Activated T-helper 1 cell treated with anti-CD3 and anti-CD28 coated beads, Interleukin-12 subunit alpha, Interleukin-12 subunit beta, Interleukin-2, Interleukin-4 antibody, amounts not matched to agents 30 ng/mL and 10 ng/mL and 1 ng/mL, durations not matched to agents 14 hours and 24 hours and 36 hours (primary cell): Measurements from ENCODE around the gene NAA38. TPM values are rescaled to one million over a fixed set of nuclear protein-coding genes. Genes with fewer than 3 reads are reported as not detected.

Source experiments
- DNase-seq: peaks from one replicate; pipeline ENCODE4 v3.0.0; 2021; ENCODE audit warnings: low spot score
- H3K27ac Mint-ChIP-seq: one replicate; pipeline ENCODE4 v1.8.0; 2021; ENCODE audit warnings: mild to moderate bottlenecking, mixed read lengths
- H3K27me3 Mint-ChIP-seq: one replicate; pipeline ENCODE4 v1.8.0; 2022; ENCODE audit warnings: mild to moderate bottlenecking, moderate library complexity, mixed read lengths; ENCODE audit not compliant: insufficient read depth
- H3K36me3 Mint-ChIP-seq: one replicate; pipeline ENCODE4 v1.8.0; 2021; ENCODE audit warnings: low read depth, mixed read lengths
- H3K4me1 Mint-ChIP-seq: one replicate; pipeline ENCODE4 v1.8.0; 2021; ENCODE audit warnings: low read depth, mixed read lengths
- H3K4me3 Mint-ChIP-seq: one replicate; pipeline ENCODE4 v1.8.0; 2021; ENCODE audit warnings: mild to moderate bottlenecking, moderate library complexity, mixed read lengths
- H3K9me3 Mint-ChIP-seq: one replicate; pipeline ENCODE4 v1.8.0; 2021; ENCODE audit warnings: mixed read lengths
- intact Hi-C: fragments of 100-400 bp; cut with micrococcal nuclease; formaldehyde crosslinking; loops from one replicate; pipeline ENCODE4 v1.15.1; 2024
- total RNA-seq: library from RNA; stranded (reverse); gene quantifications from 2 replicates; pipeline ENCODE4 v1.2.3, GENCODE V29; 2022

Gene NAA38
- total RNA-seq, 1 donor from 2014 or later, result 36.4 TPM

GRCh38 chr17:7840441-7840840 is 16.9 kb downstream of the NAA38 start:
- Mint-ChIP-seq H3K4me3 (peak overlapping the region; percentile 89), H3K27ac (peak overlapping the region; percentile 93), H3K36me3 (peaks cover 9% of the 10 kb centered on the region), H3K4me1 (peaks cover 62% of the 10 kb centered on the region), H3K9me3 (no peaks in the 10 kb centered on the region), H3K27me3 (no peaks in the 10 kb centered on the region)
- intact Hi-C loops, result loop anchor here (2.0 to 5.0 kb wide), 5 partner anchors 18 to 533 kb away; partner anchors contain the start of genes EIF5A, HES7 and TMEM256
- no peak for DNase-seq

GRCh38 chr17:7839876-7840261 is 17.5 kb downstream of the NAA38 start:
- no peak for DNase-seq
- H3K4me1 Mint-ChIP-seq, result peaks cover 62% of the 10 kb centered on the region
- no peaks in the 10 kb centered on the region for H3K9me3 Mint-ChIP-seq
- H3K27me3 Mint-ChIP-seq, result no peaks in the 10 kb centered on the region
- peak overlapping the region; percentile 65 for H3K27ac Mint-ChIP-seq
- H3K36me3 Mint-ChIP-seq, result peaks cover 7% of the 10 kb centered on the region
- intact Hi-C loops, result loop anchor here (2.0 to 5.0 kb wide), 5 partner anchors 17 to 533 kb away; partner anchors contain the start of genes EIF5A, HES7 and TMEM256
- H3K4me3 Mint-ChIP-seq, result peak overlapping the region; percentile 89

- Mint-ChIP-seq H3K4me1 (peaks cover 62% of the 10 kb centered on the region), H3K36me3 (peaks cover 7% of the 10 kb centered on the region), H3K4me3 (peak overlapping the region; percentile 72), H3K27me3 (no peaks in the 10 kb centered on the region), H3K27ac (peak overlapping the region; percentile 72), H3K9me3 (no peaks in the 10 kb centered on the region)
- DNase-seq, result no peak
- intact Hi-C loops, result no loop called here
These were observed 18.0 kb downstream of the NAA38 start for GRCh38 chr17:7839190-7839875.

- no peaks in the 10 kb centered on the region for H3K9me3 Mint-ChIP-seq
- intact Hi-C loops, result no loop called here
- DNase-seq, result no peak
- peaks cover 66% of the 10 kb centered on the region for H3K4me1 Mint-ChIP-seq
- H3K27ac Mint-ChIP-seq, result peak overlapping the region; percentile 72
- H3K27me3 Mint-ChIP-seq, result no peaks in the 10 kb centered on the region
- H3K36me3 Mint-ChIP-seq, result peaks cover 4% of the 10 kb centered on the region
- peak overlapping the region; percentile 85 for H3K4me3 Mint-ChIP-seq
These were observed 19.0 kb downstream of the NAA38 start for GRCh38 chr17:7838090-7839075.

GRCh38 chr17:7837408-7838088 is 19.8 kb downstream of the NAA38 start:
- H3K27ac Mint-ChIP-seq, result peak overlapping the region; percentile 70
- H3K4me1 Mint-ChIP-seq, result peaks cover 62% of the 10 kb centered on the region
- peaks cover 4% of the 10 kb centered on the region for H3K36me3 Mint-ChIP-seq
- H3K27me3 Mint-ChIP-seq, result peaks cover 3% of the 10 kb centered on the region
- intact Hi-C loops, result no loop called here
- no peak for DNase-seq
- peak overlapping the region; percentile 85 for H3K4me3 Mint-ChIP-seq
- no peaks in the 10 kb centered on the region for H3K9me3 Mint-ChIP-seq

GRCh38 chr17:7836596-7837407 is 20.6 kb downstream of the NAA38 start:
- Mint-ChIP-seq H3K36me3 (peaks cover 4% of the 10 kb centered on the region), H3K27ac (peak overlapping the region; percentile 70), H3K4me1 (peaks cover 58% of the 10 kb centered on the region), H3K9me3 (no peaks in the 10 kb centered on the region), H3K4me3 (peak overlapping the region; percentile 85), H3K27me3 (peaks cover 9% of the 10 kb centered on the region)
- intact Hi-C loops, result no loop called here
- DNase-seq, result peak; percentile 19

GRCh38 chr17:7835814-7836595 is 21.4 kb downstream of the NAA38 start:
- peaks cover 12% of the 10 kb centered on the region for H3K27me3 Mint-ChIP-seq
- peak overlapping the region; percentile 64 for H3K27ac Mint-ChIP-seq
- H3K9me3 Mint-ChIP-seq, result no peaks in the 10 kb centered on the region
- no peak for DNase-seq
- H3K36me3 Mint-ChIP-seq, result peaks cover 4% of the 10 kb centered on the region
- peak overlapping the region; percentile 85 for H3K4me3 Mint-ChIP-seq
- intact Hi-C loops, result loop anchor here (1.0 to 2.0 kb wide), 3 partner anchors 8 to 263 kb away; partner anchors contain the start of gene TP53
- peaks cover 54% of the 10 kb centered on the region for H3K4me1 Mint-ChIP-seq

- H3K4me3 Mint-ChIP-seq, result peak overlapping the region; percentile 96
- H3K9me3 Mint-ChIP-seq, result no peaks in the 10 kb centered on the region
- peak; percentile 75 for DNase-seq
- H3K27ac Mint-ChIP-seq, result peak overlapping the region; percentile 96
- peaks cover 46% of the 10 kb centered on the region for H3K4me1 Mint-ChIP-seq
- H3K27me3 Mint-ChIP-seq, result peaks cover 17% of the 10 kb centered on the region
- intact Hi-C loops, result loop anchor here (1.0 to 2.0 kb wide), 8 partner anchors 9 to 262 kb away; partner anchors contain the start of genes CNTROB, NAA38 and TP53
- H3K36me3 Mint-ChIP-seq, result no peaks in the 10 kb centered on the region
These were observed 22.2 kb downstream of the NAA38 start for GRCh38 chr17:7834957-7835813.

- intact Hi-C loops, result loop anchor here (1.0 to 2.0 kb wide), 7 partner anchors 12 to 262 kb away; partner anchors contain the start of genes CNTROB, NAA38 and TP53
- Mint-ChIP-seq H3K36me3 (no peaks in the 10 kb centered on the region), H3K27me3 (peaks cover 19% of the 10 kb centered on the region), H3K4me3 (peak overlapping the region; percentile 96), H3K27ac (peak overlapping the region; percentile 96), H3K9me3 (no peaks in the 10 kb centered on the region), H3K4me1 (peaks cover 40% of the 10 kb centered on the region)
- DNase-seq, result peak; percentile 24
These were observed 22.8 kb downstream of the NAA38 start for GRCh38 chr17:7834542-7834956.

GRCh38 chr17:7833795-7834541 is 23.4 kb downstream of the NAA38 start, which contains the start of gene KDM6B:
TSS of gene KDM6B (plus strand) at chr17:7834217. CDS start at chr17:7845555, 11,338 bp downstream.
- Mint-ChIP-seq H3K36me3 (no peaks in the 10 kb centered on the region), H3K27ac (peak within 1 kb of the TSS; percentile 96), H3K27me3 (peaks cover 24% of the 10 kb centered on the region), H3K4me1 (peaks cover 34% of the 10 kb centered on the region), H3K4me3 (peak within 1 kb of the TSS; percentile 96), H3K9me3 (no peaks in the 10 kb centered on the region)
- DNase-seq, result peak; percentile 86
- intact Hi-C loops, result loop anchor here (1.0 to 2.0 kb wide), 7 partner anchors 12 to 261 kb away; partner anchors contain the start of genes CNTROB, NAA38 and TP53
